Panc1 (cell line): ENCODE results near the gene PROM1.

Source experiments
- TF ChIP-seq, protein P1 (sequence below): fragments of 450-650 bp; IDR thresholded peaks from 2 replicates; pipeline ENCODE4 v1.5.1; 2017; ENCODE audit warnings: mild to moderate bottlenecking
- TF ChIP-seq, protein P2 (sequence below), 2 experiments: IDR thresholded peaks; 2 replicates each; pipeline ENCODE4 v1.6.1; 2011 to 2012; ENCODE audit warnings: low read depth in 2 of 2, control low read depth in 1 of 2, low read length in 1 of 2, mild to moderate bottlenecking in 1 of 2, moderate library complexity in 1 of 2; ENCODE audit not compliant: insufficient read depth in 1 of 2

DNA sequence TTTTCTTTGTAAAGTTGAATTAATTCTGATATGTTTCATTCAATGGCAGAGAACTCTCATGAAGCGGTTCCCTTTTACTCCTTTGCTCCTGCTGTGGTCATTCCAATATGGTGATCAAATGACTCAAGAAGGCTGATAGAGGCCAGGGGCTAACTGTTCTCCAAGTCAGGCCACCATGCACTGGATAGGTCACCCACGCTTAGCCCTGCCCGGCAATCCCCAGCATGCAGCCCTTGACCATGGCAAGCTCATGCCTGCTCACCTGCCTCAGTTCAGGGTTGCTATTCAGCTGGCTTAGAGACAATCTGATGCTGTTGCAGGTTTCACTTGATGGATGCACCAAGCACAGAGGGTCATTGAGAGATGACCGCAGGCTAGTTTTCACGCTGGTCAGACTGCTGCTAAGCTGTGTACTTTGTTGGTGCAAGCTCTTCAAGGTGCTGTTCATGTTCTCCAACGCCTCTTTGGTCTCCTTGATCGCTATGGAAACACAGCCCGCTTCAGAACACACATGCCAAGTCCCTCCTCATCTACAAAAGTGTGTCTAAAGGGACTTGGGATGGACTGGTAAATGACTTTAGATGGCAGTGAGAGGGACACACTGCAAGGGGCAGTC lies 65.7 kb downstream of the PROM1 start:
- TF ChIP-seq, protein P1, sequence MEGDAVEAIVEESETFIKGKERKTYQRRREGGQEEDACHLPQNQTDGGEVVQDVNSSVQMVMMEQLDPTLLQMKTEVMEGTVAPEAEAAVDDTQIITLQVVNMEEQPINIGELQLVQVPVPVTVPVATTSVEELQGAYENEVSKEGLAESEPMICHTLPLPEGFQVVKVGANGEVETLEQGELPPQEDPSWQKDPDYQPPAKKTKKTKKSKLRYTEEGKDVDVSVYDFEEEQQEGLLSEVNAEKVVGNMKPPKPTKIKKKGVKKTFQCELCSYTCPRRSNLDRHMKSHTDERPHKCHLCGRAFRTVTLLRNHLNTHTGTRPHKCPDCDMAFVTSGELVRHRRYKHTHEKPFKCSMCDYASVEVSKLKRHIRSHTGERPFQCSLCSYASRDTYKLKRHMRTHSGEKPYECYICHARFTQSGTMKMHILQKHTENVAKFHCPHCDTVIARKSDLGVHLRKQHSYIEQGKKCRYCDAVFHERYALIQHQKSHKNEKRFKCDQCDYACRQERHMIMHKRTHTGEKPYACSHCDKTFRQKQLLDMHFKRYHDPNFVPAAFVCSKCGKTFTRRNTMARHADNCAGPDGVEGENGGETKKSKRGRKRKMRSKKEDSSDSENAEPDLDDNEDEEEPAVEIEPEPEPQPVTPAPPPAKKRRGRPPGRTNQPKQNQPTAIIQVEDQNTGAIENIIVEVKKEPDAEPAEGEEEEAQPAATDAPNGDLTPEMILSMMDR: no peak
- TF ChIP-seq, protein P2, sequence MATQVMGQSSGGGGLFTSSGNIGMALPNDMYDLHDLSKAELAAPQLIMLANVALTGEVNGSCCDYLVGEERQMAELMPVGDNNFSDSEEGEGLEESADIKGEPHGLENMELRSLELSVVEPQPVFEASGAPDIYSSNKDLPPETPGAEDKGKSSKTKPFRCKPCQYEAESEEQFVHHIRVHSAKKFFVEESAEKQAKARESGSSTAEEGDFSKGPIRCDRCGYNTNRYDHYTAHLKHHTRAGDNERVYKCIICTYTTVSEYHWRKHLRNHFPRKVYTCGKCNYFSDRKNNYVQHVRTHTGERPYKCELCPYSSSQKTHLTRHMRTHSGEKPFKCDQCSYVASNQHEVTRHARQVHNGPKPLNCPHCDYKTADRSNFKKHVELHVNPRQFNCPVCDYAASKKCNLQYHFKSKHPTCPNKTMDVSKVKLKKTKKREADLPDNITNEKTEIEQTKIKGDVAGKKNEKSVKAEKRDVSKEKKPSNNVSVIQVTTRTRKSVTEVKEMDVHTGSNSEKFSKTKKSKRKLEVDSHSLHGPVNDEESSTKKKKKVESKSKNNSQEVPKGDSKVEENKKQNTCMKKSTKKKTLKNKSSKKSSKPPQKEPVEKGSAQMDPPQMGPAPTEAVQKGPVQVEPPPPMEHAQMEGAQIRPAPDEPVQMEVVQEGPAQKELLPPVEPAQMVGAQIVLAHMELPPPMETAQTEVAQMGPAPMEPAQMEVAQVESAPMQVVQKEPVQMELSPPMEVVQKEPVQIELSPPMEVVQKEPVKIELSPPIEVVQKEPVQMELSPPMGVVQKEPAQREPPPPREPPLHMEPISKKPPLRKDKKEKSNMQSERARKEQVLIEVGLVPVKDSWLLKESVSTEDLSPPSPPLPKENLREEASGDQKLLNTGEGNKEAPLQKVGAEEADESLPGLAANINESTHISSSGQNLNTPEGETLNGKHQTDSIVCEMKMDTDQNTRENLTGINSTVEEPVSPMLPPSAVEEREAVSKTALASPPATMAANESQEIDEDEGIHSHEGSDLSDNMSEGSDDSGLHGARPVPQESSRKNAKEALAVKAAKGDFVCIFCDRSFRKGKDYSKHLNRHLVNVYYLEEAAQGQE (IDR thresholded peaks at IDR 0.05; ENCODE audit: insufficient read depth in 1 of 2, low read depth in 2 of 2, low read length in 1 of 2): no peak
